Neural crest cell (in vitro differentiated cells): ENCODE measurements around the gene GTF2F2. TPM values are rescaled to one million over a fixed set of nuclear protein-coding genes. Genes with fewer than 3 reads are reported as not detected.

Experiments
- DNase-seq: peaks from one replicate; pipeline ENCODE4 v3.0.0; 2021; ENCODE audit warnings: low read depth, mixed read lengths, low spot score
- H3K27ac Mint-ChIP-seq: one replicate; pipeline ENCODE4 v1.8.0; 2021; ENCODE audit warnings: mild to moderate bottlenecking, mixed read lengths; ENCODE audit not compliant: unreplicated experiment
- H3K27me3 Mint-ChIP-seq: 2 replicates; pipeline ENCODE4 v1.8.0; 2021; ENCODE audit warnings: low read depth, mild to moderate bottlenecking, mixed read lengths
- H3K36me3 Mint-ChIP-seq: 2 replicates; pipeline ENCODE4 v1.8.0; 2021; ENCODE audit warnings: low read depth, mild to moderate bottlenecking, mixed read lengths
- H3K4me1 Mint-ChIP-seq: 2 replicates; pipeline ENCODE4 v1.8.0; 2021; ENCODE audit warnings: mixed read lengths
- H3K4me3 Mint-ChIP-seq: one replicate; pipeline ENCODE4 v1.8.0; 2021; ENCODE audit warnings: mild to moderate bottlenecking, mixed read lengths
- H3K9me3 Mint-ChIP-seq: 2 replicates; pipeline ENCODE4 v1.8.0; 2021; ENCODE audit warnings: mixed read lengths
- total RNA-seq: library from RNA; stranded (reverse); gene quantifications from 2 replicates; pipeline ENCODE4 v1.2.1, GENCODE V29; 2021
- TF ChIP-seq, protein P1 (sequence below): fragments of 200-600 bp; sonication (generic); conservative IDR thresholded peaks from 2 replicates; pipeline ENCODE4 v1.5.0; 2021; ENCODE audit warnings: antibody characterized with exemption, mild to moderate bottlenecking

The GTF2F2 gene
- total RNA-seq, 1 donor from 2014 or later, result 25.1 TPM

GRCh38 chr13:45219938-45220375, 99.6 kb downstream of the GTF2F2 start:
- Mint-ChIP-seq H3K36me3 (peaks cover 4% of the 10 kb centered on the region), H3K4me3 (no peak overlapping the region), H3K27me3 (no peaks in the 10 kb centered on the region), H3K9me3 (peaks cover 3% of the 10 kb centered on the region), H3K27ac (no peak overlapping the region), H3K4me1 (peaks cover 35% of the 10 kb centered on the region)
- TF ChIP-seq, protein P1, sequence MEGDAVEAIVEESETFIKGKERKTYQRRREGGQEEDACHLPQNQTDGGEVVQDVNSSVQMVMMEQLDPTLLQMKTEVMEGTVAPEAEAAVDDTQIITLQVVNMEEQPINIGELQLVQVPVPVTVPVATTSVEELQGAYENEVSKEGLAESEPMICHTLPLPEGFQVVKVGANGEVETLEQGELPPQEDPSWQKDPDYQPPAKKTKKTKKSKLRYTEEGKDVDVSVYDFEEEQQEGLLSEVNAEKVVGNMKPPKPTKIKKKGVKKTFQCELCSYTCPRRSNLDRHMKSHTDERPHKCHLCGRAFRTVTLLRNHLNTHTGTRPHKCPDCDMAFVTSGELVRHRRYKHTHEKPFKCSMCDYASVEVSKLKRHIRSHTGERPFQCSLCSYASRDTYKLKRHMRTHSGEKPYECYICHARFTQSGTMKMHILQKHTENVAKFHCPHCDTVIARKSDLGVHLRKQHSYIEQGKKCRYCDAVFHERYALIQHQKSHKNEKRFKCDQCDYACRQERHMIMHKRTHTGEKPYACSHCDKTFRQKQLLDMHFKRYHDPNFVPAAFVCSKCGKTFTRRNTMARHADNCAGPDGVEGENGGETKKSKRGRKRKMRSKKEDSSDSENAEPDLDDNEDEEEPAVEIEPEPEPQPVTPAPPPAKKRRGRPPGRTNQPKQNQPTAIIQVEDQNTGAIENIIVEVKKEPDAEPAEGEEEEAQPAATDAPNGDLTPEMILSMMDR, result no peak
- no peak for DNase-seq

- no peak for DNase-seq
- no peak overlapping the region for H3K27ac Mint-ChIP-seq
- peaks cover 35% of the 10 kb centered on the region for H3K4me1 Mint-ChIP-seq
- H3K9me3 Mint-ChIP-seq, result peaks cover 3% of the 10 kb centered on the region
- H3K4me3 Mint-ChIP-seq, result no peak overlapping the region
- TF ChIP-seq, protein P1, result no peak
- no peaks in the 10 kb centered on the region for H3K27me3 Mint-ChIP-seq
- peaks cover 4% of the 10 kb centered on the region for H3K36me3 Mint-ChIP-seq
Measured at GRCh38 chr13:45220403-45220802, 100.1 kb downstream of the GTF2F2 start.

GRCh38 chr13:45222516-45222915, 102.2 kb downstream of the GTF2F2 start:
- TF ChIP-seq, protein P1, result no peak
- Mint-ChIP-seq H3K27ac (no peak overlapping the region), H3K27me3 (no peaks in the 10 kb centered on the region), H3K4me3 (no peak overlapping the region), H3K9me3 (no peaks in the 10 kb centered on the region), H3K4me1 (peaks cover 25% of the 10 kb centered on the region), H3K36me3 (peaks cover under 1% of the 10 kb centered on the region)
- no peak for DNase-seq

- no peak for DNase-seq
- H3K27me3 Mint-ChIP-seq, result no peaks in the 10 kb centered on the region
- no peaks in the 10 kb centered on the region for H3K36me3 Mint-ChIP-seq
- no peaks in the 10 kb centered on the region for H3K9me3 Mint-ChIP-seq
- no peak overlapping the region for H3K4me3 Mint-ChIP-seq
- no peak overlapping the region for H3K27ac Mint-ChIP-seq
- TF ChIP-seq, protein P1, result no peak
- peaks cover 21% of the 10 kb centered on the region for H3K4me1 Mint-ChIP-seq
Measured at GRCh38 chr13:45222919-45223318, 102.6 kb downstream of the GTF2F2 start.

DNA sequence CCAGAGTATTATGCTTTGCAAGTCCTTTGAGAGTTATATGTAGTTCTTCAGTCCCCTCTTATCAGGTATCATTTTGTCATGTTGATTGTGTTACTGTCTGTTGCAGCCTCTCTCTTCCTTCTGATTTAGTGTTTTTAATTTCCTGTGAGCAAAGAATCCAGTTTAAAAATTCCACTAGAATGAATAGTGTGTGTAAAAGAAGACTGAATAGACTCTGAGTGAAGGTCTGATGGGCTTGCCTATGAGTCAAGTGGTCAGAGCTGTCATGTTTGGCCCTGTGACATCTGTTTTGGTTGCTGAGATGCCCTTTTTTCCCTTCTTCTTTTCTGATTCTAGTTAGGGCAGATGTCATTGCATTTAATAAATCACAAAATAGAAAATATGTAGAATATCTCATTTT, 103.9 kb downstream of the GTF2F2 start:
- Mint-ChIP-seq H3K4me1 (peaks cover 9% of the 10 kb centered on the region), H3K27me3 (no peaks in the 10 kb centered on the region), H3K4me3 (no peak overlapping the region), H3K27ac (no peak overlapping the region), H3K36me3 (no peaks in the 10 kb centered on the region), H3K9me3 (no peaks in the 10 kb centered on the region)
- DNase-seq, result no peak
- TF ChIP-seq, protein P1, result no peak

DNA sequence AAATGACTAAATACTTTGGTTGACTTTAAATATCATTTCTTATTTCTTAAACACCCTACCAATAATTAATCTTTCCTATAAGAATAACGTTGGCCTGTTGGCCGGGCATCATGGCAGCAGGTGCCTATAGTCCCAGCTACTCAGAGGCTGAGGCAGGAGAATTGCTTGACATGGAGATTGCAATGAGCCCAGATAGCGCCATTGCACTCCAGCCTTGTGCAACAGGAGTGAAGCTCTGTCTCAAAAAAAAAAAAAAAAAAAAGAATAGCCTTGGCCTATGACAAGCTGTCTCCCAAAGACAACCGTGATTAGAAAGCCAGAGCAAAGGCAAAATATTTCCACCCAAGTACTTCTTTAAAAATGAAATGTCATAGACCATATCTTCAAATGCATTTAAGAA, 105.1 kb downstream of the GTF2F2 start:
- Mint-ChIP-seq H3K27me3 (no peaks in the 10 kb centered on the region), H3K36me3 (no peaks in the 10 kb centered on the region), H3K27ac (no peak overlapping the region), H3K4me1 (no peaks in the 10 kb centered on the region), H3K4me3 (no peak overlapping the region), H3K9me3 (no peaks in the 10 kb centered on the region)
- TF ChIP-seq, protein P1, result no peak
- DNase-seq, result no peak
